Liver (tissue), 3 donors: ENCODE data around the gene MAGI1.

Source experiments
- ATF3 ChIP-seq: IDR thresholded peaks from 2 replicates; pipeline ENCODE4 v1.6.1; 2016; ENCODE audit warnings: antibody characterized with exemption
- CTCF ChIP-seq: fragments of 150-350 bp; IDR thresholded peaks from 2 replicates; pipeline ENCODE4 v1.5.1; 2017; ENCODE audit warnings: improper control_type of control experiment, low read depth, low read length; ENCODE audit not compliant: missing input control
- FOXA1 ChIP-seq: IDR thresholded peaks from 2 replicates; pipeline ENCODE4 v1.6.1; 2016; ENCODE audit warnings: antibody characterized with exemption
- GABPA ChIP-seq, 2 donors: IDR thresholded peaks in 1 of 2; conservative IDR thresholded peaks in 1 of 2; 2 replicates each; pipeline ENCODE4 v1.6.1; 2016; ENCODE audit warnings: antibody characterized with exemption in 2 of 2, mild to moderate bottlenecking in 1 of 2, moderate library complexity in 1 of 2
- MAX ChIP-seq: IDR thresholded peaks from 2 replicates; pipeline ENCODE4 v1.6.1; 2016; ENCODE audit warnings: antibody characterized with exemption
- TAF1 ChIP-seq: conservative IDR thresholded peaks from 2 replicates; pipeline ENCODE4 v1.6.1; 2016; ENCODE audit warnings: antibody characterized with exemption, mild to moderate bottlenecking
- donor health status: healthy.
- donor health status: healthy.

GRCh38 chr3:65556934-65557577, 481.7 kb downstream of the MAGI1 start:
- TF ChIP-seq CTCF (no peak), ATF3 (no peak), FOXA1 (no peak), MAX (no peak), TAF1 (no peak), GABPA (IDR thresholded peaks at IDR 0.05 in 1 of 2, conservative IDR thresholded peaks at IDR 0.05 in 1 of 2) (no peak)
